ENCODE measurements around the gene SPTLC3.

The SPTLC3 gene

GRCh38 chr20:13147071-13147963, 138.5 kb downstream of the SPTLC3 start:
- no peak for DNase-seq

- DNase-seq, result no peak
These were observed 139.2 kb downstream of the SPTLC3 start for GRCh38 chr20:13147971-13148370.

- no peak for DNase-seq
These were observed 139.6 kb downstream of the SPTLC3 start for GRCh38 chr20:13148402-13148801.

- DNase-seq, result no peak
These were observed 140.2 kb downstream of the SPTLC3 start for GRCh38 chr20:13148961-13149360.

GRCh38 chr20:13149371-13150105, 140.8 kb downstream of the SPTLC3 start:
- no peak for DNase-seq

- DNase-seq, result no peak
These were observed 149.6 kb downstream of the SPTLC3 start for GRCh38 chr20:13158369-13158768.

- DNase-seq, result no peak
These were observed 151.1 kb downstream of the SPTLC3 start for GRCh38 chr20:13159889-13160288.

GRCh38 chr20:13165203-13165602, 156.4 kb downstream of the SPTLC3 start:
- DNase-seq, result no peak

GRCh38 chr20:13166011-13166410, 157.2 kb downstream of the SPTLC3 start:
- DNase-seq, result no peak

GRCh38 chr20:13166437-13166836, 157.7 kb downstream of the SPTLC3 start:
- DNase-seq, result no peak

GRCh38 chr20:13169086-13169485, 160.3 kb downstream of the SPTLC3 start:
- DNase-seq, result no peak

- DNase-seq, result no peak
These were observed 162.0 kb downstream of the SPTLC3 start for GRCh38 chr20:13170771-13171170.

- DNase-seq, result no peak
These were observed 164.4 kb downstream of the SPTLC3 start for GRCh38 chr20:13173201-13173600.

- DNase-seq, result no peak
These were observed 165.6 kb downstream of the SPTLC3 start for GRCh38 chr20:13174402-13174801.

GRCh38 chr20:13180986-13181889, 172.5 kb downstream of the SPTLC3 start:
- DNase-seq, result no peak

- DNase-seq, result no peak
These were observed 174.2 kb downstream of the SPTLC3 start for GRCh38 chr20:13183005-13183404.

GRCh38 chr20:13186043-13186774, 177.4 kb downstream of the SPTLC3 start:
- DNase-seq, result no peak

GRCh38 chr20:13187899-13188298, 179.1 kb downstream of the SPTLC3 start:
- DNase-seq, result no peak

- no peak for DNase-seq
These were observed 190.5 kb downstream of the SPTLC3 start for GRCh38 chr20:13199279-13199678.

GRCh38 chr20:13200767-13201500, 192.2 kb downstream of the SPTLC3 start:
- DNase-seq, result no peak

GRCh38 chr20:13202565-13202964, 193.8 kb downstream of the SPTLC3 start:
- DNase-seq, result no peak

- no peak for DNase-seq
These were observed 196.7 kb downstream of the SPTLC3 start for GRCh38 chr20:13205425-13205824.

Data from activated CD4-positive, CD25-positive, alpha-beta regulatory T cell (primary cell).